ENCODE results near the gene SLC12A9.
"Not testable (repeated sequence)": the region's sequence is repeated elsewhere in the genome, so short reads cannot be mapped to it uniquely, and the experiment has no call there.

Gene SLC12A9

DNA sequence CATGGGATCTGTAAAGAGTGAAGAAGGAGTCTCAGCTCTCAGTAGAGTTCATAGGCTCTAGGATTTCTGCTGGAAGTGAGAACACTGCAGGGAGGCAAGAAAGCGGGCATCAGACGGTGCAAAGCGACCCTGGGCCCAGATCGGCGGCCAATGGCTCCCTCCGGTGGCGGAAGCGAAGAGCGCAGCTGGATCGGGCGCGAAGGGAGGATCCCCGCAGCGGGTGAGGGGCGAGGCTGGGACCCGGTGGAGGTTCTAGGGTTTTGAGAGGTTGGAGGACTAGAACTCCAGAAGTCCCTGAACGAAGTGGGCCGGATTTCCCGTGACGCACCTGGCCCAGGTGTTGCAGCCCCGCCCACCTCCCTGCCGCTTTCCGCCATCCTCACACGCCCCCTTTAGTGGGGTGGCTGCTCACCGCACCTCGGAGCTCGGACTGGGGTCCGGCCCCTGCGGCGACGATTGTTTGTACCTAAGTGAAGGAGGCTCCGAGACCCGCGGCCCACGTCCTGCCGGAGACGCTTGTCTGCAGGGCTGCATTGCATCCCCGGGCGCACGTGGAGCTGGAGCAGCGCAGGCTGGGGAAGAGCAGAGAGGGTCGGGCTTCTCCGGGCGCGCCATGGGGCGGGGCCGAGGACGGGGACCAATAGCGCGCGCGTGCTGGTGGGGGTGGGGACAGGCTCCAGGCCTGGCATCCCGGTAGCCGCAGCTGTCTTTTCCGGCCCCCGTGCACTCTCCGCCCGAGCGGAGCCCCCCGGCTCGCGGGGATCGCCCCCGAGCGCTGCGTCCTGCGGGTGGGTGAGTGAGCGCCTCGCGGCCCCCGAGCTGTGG lies at the start of gene SLC12A9:
Gene SLC12A9 (plus strand): TSS at position 666 of the 825 bp plus-strand sequence. CDS start 1,485 bp downstream, outside the sequence.
- in situ Hi-C loops (cut with MboI; ENCODE audit: low sequenced_read_pairs, unreplicated experiment), result loop anchor here (25.0 kb wide), 1 partner anchor 390 kb away; the partner anchor contains the start of gene SPACDR
- peak; percentile 98 for DNase-seq (ENCODE audit: low spot score)
- TF ChIP-seq, protein P1, sequence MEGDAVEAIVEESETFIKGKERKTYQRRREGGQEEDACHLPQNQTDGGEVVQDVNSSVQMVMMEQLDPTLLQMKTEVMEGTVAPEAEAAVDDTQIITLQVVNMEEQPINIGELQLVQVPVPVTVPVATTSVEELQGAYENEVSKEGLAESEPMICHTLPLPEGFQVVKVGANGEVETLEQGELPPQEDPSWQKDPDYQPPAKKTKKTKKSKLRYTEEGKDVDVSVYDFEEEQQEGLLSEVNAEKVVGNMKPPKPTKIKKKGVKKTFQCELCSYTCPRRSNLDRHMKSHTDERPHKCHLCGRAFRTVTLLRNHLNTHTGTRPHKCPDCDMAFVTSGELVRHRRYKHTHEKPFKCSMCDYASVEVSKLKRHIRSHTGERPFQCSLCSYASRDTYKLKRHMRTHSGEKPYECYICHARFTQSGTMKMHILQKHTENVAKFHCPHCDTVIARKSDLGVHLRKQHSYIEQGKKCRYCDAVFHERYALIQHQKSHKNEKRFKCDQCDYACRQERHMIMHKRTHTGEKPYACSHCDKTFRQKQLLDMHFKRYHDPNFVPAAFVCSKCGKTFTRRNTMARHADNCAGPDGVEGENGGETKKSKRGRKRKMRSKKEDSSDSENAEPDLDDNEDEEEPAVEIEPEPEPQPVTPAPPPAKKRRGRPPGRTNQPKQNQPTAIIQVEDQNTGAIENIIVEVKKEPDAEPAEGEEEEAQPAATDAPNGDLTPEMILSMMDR (IDR thresholded peaks at IDR 0.05; ENCODE audit: borderline replicate concordance, control extremely low read depth, extremely low read depth, insufficient read depth, missing control alignments), result peak; percentile 91

- TF ChIP-seq, protein P1 (IDR thresholded peaks at IDR 0.05; ENCODE audit: borderline replicate concordance, control extremely low read depth, extremely low read depth, insufficient read depth, missing control alignments), result no peak
- DNase-seq (ENCODE audit: low spot score), result no peak
Observed at GRCh38 chr7:100802951-100803350, 49.6 kb upstream of the SLC12A9 start.

DNA sequence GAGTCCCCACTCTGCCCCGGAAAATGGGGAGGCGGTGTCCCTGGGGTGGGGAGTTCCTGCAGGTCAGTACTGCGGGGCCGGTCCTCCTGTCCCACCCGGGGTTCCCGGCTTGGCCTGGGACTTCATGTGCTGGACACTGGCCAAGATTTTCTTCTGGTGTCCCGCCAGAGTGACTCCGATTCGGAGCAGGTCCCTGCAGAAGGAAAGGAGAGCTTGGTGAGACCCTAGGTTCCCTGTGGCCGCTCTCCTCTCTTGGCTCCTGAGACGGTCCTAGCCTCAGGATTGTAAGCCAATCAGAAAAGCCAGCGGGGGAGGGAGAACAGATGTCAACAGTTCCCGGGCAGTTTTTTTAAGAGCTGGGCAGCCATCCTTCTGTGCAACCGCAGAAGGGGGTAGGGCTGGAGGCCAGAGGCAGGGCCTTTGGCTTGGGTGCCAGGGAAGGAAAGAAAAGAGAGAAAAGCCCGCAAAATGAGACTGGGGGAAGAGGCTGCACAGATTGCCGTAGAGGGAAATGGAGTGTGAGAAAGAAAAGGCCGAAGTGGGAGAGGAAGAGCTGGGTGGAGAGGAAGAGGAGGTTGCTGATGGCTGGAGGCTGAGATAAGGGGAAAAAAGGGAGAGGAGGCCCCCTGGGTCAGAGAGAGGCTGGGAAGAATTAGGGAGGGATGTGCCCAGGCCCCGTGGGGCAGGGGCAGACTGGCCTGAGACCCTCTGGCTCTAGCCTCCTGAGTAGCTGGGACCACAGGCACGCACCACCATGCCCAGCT lies 48.9 kb upstream of the SLC12A9 start:
- DNase-seq (ENCODE audit: low spot score), result peak; percentile 95
- TF ChIP-seq, protein P1 (IDR thresholded peaks at IDR 0.05; ENCODE audit: borderline replicate concordance, control extremely low read depth, extremely low read depth, insufficient read depth, missing control alignments), result no peak
- in situ Hi-C loops (cut with MboI; ENCODE audit: low sequenced_read_pairs, unreplicated experiment), result no loop called here

More at GRCh38 chr7:100802951-100803350, 49.6 kb upstream of the SLC12A9 start:
- in situ Hi-C loops (cut with MboI; ENCODE audit: low sequenced_read_pairs, unreplicated experiment), result no loop called here

DNA sequence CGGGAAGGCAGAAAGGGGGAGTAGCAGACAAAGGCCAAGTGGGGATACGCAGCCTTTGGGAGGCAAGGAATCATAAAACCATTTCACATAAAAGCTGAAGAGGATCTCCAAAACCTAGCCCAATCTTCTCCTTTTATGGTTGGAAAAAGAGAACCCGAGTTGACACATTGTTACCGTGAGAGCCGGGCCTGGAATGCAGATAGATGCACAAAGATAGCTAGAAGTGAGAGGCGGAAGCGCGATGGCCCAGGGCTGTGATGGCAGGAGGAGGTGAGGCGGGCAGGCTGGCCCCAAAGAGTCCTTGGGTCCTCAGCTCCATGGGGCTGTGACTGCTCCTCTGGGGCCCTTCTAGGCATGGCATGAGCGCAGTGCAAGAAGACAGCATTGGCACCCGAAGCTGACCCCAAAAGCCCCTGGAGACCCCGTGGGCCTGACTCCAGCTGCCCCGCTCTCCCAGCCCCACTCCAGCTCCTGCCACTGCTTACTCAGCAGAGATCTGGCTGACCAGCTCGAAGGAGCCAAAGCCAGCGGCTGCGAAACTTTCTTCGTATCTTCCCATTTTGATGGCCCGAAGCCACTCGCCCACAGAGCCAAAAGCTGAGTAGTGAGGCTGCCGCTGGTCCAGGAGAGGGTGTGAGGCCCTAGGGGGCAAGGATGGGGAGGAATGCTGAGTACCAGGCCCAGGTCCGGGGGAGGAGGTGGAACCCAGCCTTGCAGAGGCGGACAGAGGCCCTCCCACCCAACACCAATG lies 47.7 kb upstream of the SLC12A9 start:
- in situ Hi-C loops (cut with MboI; ENCODE audit: low sequenced_read_pairs, unreplicated experiment), result no loop called here

GRCh38 chr7:100806276-100806675 lies 46.2 kb upstream of the SLC12A9 start:
- TF ChIP-seq, protein P1 (IDR thresholded peaks at IDR 0.05; ENCODE audit: borderline replicate concordance, control extremely low read depth, extremely low read depth, insufficient read depth, missing control alignments), result no peak
- DNase-seq (ENCODE audit: low spot score), result no peak
- in situ Hi-C loops (cut with MboI; ENCODE audit: low sequenced_read_pairs, unreplicated experiment), result no loop called here

More for the DNA sequence above, 47.7 kb upstream of the SLC12A9 start:
- no peak for DNase-seq (ENCODE audit: low spot score)
- TF ChIP-seq, protein P1 (IDR thresholded peaks at IDR 0.05; ENCODE audit: borderline replicate concordance, control extremely low read depth, extremely low read depth, insufficient read depth, missing control alignments), result no peak

GRCh38 chr7:100806883-100807282 lies 45.6 kb upstream of the SLC12A9 start:
- DNase-seq (ENCODE audit: low spot score); in situ Hi-C loops (cut with MboI; ENCODE audit: low sequenced_read_pairs, unreplicated experiment): not testable (repeated sequence)

All from GM13976 (cell line).